Measurements from ENCODE around the gene SERPINB11. TPM values are rescaled to one million over a fixed set of nuclear protein-coding genes. Genes with fewer than 3 reads are reported as not detected.

The SERPINB11 gene
- total RNA-seq, 1 donor from 2014 or later: 0.77 TPM

Other genes starting within 250 kb of the SERPINB11 start
- not detected for gene SERPINB5, start 226.0 kb upstream of the SERPINB11 start, total RNA-seq
- not detected for gene SERPINB12, start 160.6 kb upstream of the SERPINB11 start, total RNA-seq
- not detected for gene SERPINB13, start 115.6 kb upstream of the SERPINB11 start, total RNA-seq
- not detected for gene SERPINB4, start 58.7 kb upstream of the SERPINB11 start, total RNA-seq
- not detected for gene SERPINB3, start 41.1 kb upstream of the SERPINB11 start, total RNA-seq
- gene SERPINB7, start 72.5 kb downstream of the SERPINB11 start, total RNA-seq: not detected
- gene SERPINB2, start 184.7 kb downstream of the SERPINB11 start, total RNA-seq: not detected
- gene SERPINB10, start 205.0 kb downstream of the SERPINB11 start, total RNA-seq: not detected
- gene HMSD, start 246.3 kb downstream of the SERPINB11 start, total RNA-seq: 1.6 TPM

Data from lower lobe of right lung (tissue), 1 donor.